T-helper 22 cell (primary cell): Measurements from ENCODE around the gene SLC35F3.

Experiments
- DNase-seq: peaks from one replicate; pipeline ENCODE4 v3.0.0-alpha.2; 2020; ENCODE audit warnings: low read depth

Gene SLC35F3

DNA sequence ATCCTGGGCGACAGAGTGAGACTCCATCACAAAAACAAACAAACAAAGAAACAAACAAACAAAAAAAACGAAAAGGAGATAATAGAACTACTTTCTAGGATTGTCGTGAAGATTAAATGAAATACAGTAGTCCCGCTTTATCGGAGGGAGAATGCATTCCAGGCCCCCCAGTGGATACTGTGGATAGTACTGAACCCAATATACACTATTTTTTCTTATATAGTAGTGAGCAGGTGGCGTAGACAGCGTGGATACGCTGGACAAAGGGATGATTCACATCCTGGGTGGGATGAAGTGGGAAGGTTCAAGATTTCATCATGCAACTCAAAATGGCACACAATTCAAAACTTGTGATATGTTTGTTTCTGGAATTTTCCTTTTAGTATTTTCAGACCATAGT lies 8.0 kb downstream of the SLC35F3 start:
- DNase-seq: no peak

DNA sequence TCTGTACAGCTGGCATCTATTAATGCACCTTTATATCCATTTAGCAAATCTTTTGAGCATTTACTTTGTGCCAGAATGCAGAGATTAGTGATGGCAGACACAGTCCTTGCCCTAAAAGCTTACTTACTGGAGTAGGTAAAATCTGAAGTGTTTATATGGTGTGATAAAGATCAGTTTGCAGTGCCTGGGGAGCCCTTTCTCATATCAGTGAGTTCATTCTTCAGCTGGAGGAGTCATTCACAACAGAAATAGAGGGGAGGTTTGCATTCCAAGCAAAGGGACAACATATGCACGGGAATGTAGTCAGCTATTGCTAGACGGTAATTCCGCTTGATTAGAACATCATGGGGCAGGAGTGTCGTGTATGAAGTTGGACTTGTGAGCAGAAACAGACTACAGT lies 8.4 kb downstream of the SLC35F3 start:
- no peak for DNase-seq

DNA sequence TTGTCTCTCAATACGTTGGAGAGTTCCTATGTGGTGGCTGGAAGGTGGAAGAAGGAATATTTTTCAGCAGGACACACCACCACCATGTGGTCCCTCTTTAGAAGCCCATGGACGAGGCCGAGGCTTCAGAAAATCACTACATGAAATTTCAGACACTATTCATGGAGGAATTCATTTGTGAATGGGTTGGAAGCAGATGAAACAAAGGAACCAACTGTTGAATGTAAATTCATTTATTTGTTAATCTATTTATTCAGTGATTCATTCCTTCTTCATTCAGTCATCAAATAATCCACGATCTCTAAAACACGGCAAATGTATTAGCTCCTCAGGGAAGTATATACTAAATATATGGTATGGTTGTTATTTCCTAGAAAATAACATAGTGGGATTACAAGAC lies 12.2 kb downstream of the SLC35F3 start:
- no peak for DNase-seq

DNA sequence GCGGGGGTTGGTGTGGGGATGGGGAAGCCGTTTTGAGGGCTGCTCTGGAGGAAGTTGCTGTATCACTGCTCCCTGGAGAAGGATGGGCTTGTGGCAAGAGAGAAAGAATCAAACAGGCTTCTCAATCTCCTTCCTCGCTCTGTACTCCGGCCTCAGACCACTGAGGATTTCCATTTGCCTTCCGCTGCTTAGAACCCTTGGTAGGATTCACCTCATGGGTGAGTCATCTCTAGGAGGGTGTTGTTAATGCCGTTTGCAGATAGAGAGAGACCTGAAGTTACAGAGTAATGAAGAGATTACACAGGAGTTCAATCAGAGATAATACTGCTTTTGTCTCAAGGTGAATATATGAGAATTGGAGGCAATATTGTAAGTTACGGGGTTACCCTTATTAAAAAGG lies 15.3 kb downstream of the SLC35F3 start:
- no peak for DNase-seq

DNA sequence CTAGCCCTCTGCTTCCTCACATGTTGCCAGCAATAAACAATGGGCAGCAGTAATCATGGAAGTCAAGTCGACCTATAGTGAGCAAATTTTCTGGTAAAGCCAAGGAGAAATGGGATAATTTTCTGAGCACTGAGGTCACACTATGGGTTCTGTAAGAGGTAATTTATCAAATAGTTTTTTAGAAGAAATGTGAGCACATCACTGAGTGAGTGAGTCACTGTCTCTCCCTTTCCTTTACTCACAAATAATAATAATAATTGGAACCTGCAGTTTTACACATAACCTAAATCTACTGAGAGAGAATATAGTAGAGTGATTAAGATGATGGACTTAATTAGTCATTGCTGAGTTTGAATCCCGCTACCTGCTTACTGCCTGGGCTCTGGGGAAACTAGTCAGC lies 23.6 kb downstream of the SLC35F3 start:
- DNase-seq: no peak

DNA sequence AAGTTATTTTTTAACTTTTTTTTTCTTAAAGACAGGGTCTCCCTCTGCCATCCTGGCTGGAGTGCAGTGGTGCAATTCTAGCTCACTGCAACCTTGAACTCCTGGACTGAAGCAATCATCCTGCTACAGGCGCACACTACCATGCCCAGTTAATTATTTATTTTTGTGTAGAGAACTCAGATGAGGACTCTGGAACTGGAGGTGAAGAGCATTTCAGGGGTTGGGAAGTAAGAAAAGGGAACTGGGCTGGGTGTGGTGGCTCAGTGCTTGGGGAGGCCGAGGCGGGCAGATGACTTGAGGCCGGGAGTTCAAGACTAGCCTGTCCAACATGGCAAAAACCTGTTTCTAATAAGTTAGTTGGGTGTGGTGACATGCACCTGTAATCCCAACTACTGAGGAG lies 28.9 kb downstream of the SLC35F3 start:
- DNase-seq: no peak

DNA sequence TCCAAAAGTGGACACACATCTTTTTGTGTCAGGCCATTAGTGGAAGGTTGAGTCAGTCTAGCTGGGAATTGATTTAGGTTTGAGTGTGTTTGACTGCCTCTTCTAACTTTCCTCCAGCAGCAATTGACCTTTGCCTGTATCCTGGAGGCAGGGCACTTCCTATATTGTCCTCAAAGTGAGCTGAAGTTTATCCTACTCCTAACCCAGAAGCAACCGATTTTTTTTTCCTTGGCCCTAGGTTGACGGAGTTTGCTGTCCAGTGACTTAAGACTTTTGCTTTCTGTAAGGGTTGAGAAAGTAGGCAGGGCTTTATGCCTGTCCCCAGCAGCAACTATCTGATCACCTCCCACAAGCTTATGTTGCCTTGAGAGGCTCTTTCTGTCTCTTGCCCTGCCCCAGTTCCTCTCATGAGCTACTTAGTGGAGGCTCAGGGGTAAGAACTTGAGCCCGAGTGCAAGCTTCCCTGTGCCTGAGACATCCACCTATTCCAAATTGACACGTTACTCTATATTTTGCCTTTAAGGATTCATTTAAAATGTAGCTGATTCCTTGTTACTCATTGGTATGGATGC lies 30.9 kb downstream of the SLC35F3 start:
- DNase-seq: no peak

DNA sequence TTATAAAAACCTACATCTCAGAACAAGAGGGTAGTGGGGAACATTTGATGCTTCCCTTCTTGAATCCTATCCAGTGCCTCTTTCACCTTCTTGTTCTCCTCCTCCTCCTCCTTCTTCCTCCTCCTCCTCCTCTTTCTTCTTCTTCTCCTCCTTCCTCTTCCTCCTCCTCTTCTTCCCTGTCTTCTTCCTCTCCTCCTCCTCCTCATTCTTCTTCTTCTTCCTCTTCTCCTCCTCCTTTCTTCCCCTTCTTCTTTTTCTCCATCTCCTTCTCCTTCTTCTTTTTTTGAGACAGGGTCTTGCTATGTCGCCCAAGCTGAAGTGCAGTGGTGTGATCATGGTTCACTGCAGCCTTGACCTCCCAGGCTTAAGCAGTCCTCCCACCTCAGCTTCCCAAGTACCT lies 31.9 kb downstream of the SLC35F3 start:
- no peak for DNase-seq

DNA sequence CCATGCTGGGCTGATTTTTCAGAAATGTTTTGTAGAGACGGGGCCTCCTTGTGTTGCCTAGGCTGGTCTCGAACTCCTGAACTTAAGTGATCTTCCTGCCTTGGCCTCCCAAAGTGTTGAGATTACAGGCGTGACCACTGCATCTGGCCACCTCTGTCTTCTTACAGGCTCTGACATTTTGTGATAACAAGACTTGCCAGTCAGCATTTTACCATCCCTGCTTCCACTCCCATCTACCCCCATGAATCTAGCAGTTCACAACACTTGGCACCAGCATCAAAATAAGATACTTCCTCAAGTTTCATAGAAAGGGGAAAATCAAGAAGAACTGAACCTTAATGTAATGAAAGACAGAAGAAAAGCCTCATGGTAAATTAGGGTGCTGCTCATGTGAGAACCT lies 32.4 kb downstream of the SLC35F3 start:
- no peak for DNase-seq

DNA sequence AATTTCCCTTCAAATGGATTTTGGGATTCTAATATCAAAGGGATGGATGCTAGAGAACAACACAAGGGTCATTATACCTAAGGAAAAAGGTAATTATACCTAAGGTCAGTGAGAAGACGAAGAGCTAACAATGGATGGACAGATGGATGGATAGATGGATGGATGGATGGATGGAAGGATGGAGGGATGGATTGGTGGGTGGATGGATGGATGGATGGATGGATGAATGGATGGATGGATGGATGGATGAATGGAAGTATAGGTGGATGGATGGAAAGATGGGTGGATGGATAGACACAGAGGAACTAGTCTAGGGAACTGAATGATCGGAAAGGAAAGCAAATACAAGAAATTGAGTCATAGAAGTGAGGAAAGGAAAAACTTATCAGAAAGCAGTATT lies 34.0 kb downstream of the SLC35F3 start:
- no peak for DNase-seq

DNA sequence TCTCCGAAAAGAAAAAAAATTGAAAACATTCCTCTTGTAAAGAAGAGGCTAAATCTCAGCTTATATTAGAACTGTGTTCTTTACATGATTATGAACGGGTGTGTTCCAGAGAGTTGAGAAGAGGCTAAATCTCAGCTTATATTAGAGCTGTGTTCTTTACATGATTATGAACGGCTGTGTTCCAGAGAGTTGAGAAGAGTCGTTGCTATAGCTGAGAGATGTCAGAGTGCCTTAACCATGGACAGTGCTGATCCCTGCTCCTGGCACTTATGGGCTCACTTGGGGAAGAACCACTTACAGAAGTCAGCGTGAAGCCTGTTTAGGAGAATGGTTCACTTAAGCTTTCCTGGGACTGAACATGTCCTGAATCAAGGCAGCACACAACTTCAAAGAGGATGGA lies 35.0 kb downstream of the SLC35F3 start:
- DNase-seq: no peak

DNA sequence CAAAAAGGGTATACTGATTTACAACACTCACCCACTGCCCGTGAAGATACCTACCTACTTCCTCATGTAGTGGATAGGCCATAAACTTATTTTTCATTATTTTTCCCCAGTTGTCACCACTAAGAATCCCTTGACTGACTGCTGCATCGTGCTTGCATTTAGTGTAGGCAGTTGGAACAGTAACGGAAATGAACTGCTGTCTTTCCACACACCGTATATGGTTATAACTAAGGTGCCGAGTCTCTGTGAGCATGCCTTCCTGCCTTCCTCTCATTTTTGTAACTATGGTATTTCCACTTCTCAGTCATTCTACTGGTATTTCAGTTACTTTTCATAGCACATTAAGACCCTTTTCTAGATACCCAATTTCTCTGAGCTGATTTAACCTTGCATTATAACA lies 36.4 kb downstream of the SLC35F3 start:
- no peak for DNase-seq

DNA sequence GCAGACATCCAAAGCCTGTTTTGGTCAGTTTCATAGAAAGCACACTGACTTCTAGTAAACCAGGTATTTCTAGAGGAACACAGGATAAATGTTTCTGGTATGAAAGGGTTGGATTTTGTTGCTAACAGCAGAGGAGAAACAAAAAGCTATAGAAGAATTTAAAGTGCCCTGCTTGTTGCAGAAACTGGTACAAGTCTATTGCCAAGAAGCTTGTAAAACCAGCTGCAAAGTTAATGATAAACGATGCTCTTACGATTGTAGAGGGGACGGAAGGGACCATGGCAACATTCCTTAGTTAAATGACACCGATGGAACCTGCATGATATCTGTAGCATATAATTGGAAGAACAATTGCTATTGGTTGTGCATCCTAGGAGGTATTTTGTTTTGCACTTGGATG lies 40.1 kb downstream of the SLC35F3 start:
- DNase-seq: no peak

DNA sequence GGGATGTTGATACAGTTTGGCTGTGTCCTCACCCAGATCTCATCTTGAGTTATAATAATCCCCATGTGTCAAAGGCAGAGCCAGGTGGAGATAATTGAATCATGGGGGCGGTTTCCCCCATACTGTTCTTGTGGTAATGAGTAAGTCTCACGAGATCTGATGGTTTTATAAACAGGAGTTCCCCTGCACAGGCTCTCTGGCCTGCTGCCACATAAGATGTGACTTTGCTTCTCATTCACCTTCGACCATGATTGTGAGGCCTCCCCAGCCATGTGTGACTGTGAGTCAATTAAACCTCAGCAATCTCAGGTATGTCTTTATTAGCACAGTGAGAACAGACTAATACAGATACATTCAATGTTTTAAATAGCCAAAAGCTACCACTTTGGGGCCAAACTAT lies 41.1 kb downstream of the SLC35F3 start:
- no peak for DNase-seq

DNA sequence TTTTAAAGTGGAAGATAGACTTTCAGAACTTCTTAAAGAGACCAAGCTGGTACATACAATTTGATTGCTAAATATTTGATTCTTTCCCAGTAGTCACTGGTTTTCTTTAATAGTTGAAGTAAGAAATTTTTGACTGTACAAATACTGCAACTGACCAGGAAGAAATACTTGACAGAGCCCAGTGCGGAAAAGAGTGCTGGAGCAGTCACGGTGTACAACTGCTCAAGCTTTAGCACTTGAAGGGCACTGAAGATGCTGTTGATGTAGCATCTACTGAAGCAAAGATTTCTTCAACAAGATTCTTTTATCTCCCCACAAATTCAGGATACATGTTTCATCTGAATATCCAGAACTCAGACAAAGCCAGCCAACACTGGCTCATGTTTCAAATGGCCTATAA lies 41.5 kb downstream of the SLC35F3 start:
- no peak for DNase-seq

DNA sequence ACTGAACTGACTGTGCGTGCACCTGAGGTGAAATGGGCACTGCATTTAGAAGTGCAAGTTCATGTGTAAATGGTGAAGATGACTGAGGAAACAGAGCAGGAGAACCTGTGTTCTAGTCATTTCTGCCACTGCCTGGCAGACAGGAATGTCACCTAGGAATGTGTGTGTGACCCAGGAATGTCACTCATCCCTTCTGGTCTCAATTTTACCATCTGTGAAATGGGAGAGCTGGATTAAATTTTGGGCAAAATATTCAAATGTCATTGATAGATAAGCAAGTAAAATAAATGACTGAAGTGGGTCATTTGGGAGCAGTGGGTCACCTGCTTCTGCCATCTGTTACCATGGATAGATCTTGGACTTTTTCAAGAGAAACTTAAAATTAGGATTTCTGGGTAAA lies 42.2 kb downstream of the SLC35F3 start:
- DNase-seq: no peak

DNA sequence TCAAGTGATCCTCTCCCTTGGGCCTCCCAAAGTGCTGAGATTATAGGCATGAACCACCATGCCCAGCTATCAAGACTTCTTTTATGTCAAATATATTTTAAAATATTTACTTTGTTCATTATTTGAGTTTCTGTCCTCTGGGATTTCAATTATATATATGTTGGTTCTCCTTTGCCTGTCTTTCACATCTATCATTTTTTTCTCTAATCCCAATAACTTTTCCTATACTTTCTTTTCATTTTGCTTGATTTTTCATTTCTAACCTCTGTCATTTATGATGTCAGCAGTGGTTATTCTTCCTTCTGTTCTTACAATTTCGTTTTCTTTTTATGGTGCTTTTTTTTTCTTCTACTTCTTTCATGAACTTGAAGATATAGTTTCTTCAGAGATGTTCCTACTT lies 47.3 kb downstream of the SLC35F3 start:
- DNase-seq: no peak

DNA sequence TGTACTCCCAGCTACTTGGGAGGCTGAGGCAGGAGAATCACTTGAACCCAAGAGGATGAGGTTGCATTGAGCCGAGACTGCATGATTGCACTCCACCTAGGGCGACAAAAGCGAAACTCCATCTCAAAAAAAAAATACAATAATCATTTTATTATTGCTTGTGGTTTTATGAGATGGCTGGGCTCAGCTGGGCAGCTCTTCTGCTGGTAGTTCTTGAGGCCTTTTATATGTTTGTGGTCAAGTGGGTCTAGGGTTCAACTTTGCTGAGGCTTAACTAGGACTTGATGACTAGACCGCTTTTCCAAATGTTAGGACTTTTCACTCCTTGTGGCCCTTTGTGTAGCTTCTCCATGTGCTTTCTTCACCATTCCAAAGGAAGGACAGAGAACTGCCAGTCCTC lies 53.2 kb downstream of the SLC35F3 start:
- DNase-seq: no peak

DNA sequence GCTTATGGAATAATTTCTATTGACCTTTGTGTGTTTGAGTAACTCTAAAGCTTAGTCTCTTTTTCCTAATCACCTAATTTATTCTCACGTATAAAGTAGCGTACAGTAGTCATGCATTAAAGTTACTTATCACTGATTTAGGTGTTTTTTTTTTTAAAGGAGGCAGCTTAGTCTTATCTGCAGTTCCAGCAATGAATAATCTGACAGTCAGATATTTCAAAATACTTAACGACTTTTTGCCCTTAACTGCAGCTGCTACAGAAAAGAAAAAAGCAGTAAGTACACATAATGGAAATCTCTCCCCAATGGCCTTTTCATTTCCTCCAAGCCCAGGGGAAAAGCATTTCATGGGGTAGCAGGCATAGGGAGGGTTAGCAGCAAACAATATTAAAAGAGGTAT lies 54.6 kb downstream of the SLC35F3 start:
- no peak for DNase-seq

DNA sequence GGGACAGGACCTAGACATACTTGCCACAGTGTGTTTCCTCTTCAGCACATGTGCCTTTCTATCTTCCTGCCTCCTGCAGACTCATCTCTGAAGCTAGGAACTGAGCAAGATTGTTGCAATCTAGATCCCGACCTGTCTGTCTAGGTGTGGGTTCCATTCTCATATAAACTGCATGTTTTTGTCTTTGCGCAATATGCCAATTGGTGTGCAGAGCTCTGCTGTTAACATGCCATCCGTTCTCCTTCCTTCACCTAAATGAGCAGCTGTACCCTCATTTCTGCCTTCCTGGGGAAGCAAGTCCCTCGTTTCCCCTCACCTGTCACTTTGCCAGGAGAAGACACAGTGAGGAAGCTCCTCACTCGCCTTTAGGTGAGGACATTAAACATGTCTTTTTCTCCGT lies 55.5 kb downstream of the SLC35F3 start:
- no peak for DNase-seq

DNA sequence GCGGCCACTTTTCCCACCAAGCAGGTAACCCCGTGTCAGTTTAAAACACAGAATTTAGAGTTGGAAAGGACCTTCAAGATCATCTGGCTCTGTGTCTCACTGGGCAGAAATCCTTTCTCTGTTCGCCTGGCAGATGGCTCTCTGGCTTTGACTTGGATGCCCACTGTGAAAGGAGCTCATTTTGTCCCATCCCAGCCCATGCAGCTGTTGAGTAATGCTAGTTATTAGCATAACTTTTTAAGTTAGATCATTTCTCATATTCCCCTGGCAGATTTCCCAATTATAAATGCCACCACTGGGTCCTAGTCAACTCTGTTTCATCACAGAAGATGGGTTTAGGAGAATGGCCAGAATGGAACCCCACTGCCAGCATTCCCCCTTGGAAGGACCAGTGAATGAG lies 55.9 kb downstream of the SLC35F3 start:
- no peak for DNase-seq

DNA sequence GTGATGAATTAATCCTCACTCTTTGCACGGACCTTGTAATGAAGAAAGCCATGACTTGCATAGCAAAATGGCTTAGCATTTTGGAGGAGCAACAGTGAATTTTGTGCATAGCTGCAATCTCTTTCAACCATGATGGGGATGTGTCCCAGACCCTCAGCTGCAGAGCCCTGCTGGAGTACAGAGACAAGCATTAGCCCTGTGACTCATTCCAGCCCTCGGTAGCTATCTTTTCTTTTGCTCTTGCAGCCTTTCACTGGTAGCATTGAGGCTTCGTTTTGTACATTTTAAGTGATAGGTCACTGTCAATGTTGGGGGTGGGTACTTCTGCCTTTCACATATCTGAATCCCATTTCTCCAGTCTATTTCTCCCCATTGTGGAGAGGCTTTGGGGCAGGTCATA lies 58.4 kb downstream of the SLC35F3 start:
- DNase-seq: no peak

DNA sequence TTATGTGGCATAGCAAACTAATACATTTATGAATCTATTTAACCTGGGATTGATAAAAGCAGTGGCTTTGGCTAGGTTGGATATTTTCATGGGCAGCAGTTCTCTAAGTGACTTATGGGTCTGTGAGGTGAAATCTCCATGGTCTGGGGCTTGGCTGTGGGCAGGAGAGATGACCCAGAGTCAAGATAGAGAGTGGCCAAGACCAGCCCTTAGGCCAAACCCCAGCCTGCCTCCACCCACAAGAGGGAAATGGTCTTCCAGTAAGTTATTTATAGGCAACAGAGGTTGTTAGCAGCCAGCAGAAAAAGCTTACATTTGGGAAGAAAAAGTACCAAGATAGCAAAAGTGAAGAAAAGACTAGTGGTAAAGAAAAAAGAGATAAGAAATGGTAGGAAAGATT lies 61.4 kb downstream of the SLC35F3 start:
- no peak for DNase-seq

DNA sequence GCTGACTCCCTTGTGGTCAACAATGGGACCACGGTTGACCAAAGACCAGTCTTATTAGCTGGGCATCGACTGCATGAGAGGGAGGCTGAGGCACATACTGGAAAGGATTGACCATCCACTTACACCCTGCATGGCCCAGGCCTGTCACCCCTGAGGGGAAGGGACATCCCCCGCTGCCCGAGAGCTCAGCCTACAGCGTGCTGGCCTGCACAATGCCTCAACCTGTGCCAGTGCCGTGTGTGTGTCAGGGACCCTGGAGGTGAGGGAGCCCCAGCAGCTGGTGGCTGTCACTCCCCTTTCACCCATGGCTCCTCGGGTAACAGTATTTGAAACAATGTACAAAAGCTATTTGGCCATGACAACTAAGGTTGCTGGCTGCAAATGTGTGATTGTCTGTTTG lies 67.3 kb downstream of the SLC35F3 start:
- no peak for DNase-seq

DNA sequence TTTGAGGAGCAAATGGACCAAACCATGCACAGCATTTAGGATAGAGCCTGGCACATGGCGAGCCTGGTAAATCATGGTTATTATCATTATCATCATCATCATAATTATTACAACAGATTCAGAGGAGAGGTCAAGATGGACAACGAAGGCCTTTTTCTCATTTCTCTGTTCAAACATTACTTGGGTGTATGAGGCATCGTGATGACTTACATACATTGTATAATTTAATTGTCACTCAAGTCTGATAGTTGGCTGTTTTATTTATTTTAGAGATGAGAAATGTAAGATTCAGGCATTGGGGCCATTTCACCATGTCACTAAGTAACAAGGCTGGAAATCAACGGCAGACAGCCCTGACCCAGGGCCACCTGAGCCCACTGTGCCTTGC lies 68.1 kb downstream of the SLC35F3 start:
- DNase-seq: no peak
